ENCODE results near the gene ITPRID2. TPM values are rescaled to one million over a fixed set of nuclear protein-coding genes. Genes with fewer than 3 reads are reported as not detected.

ITPRID2 gene
- total and polyA plus RNA-seq, 2 of the 4 experiments (the other 2 are of a cell fraction) = 74.1 to 187 TPM

- H3K9me3 ChIP-seq (ENCODE audit: control insufficient read depth, insufficient read depth, low read length) = no peaks in the 10 kb centered on the region
- no TSS peak for BruUV-seq (replicated peaks)
- H2BK15ac ChIP-seq (ENCODE audit: low read depth, low read length) = no peak overlapping the region
- H4K8ac ChIP-seq (ENCODE audit: low read depth in 2 of 2, low read length in 2 of 2) = no peak overlapping the region
- H3K14ac ChIP-seq (replicated peaks; ENCODE audit: low read depth, low read length) = no peak overlapping the region
- H2BK20ac ChIP-seq (ENCODE audit: low read depth, low read length) = no peak overlapping the region
- TF ChIP-seq CEBPB (IDR thresholded peaks at IDR 0.05; ENCODE audit: low read depth, low read length) = no peak
- TF ChIP-seq RAD21 (IDR thresholded peaks at IDR 0.05; ENCODE audit: low read length) = no peak
- TF ChIP-seq CHD1 (IDR thresholded peaks at IDR 0.05; ENCODE audit: low read depth, low read length) = no peak
- TF ChIP-seq CTCF (conservative IDR thresholded peaks at IDR 0.05; ENCODE audit: low read depth, low read length) = no peak
- TF ChIP-seq RFX5 (IDR thresholded peaks at IDR 0.05; ENCODE audit: low read depth, low read length) = no peak
- no peak for TF ChIP-seq SMC3 (IDR thresholded peaks at IDR 0.05; ENCODE audit: low read depth, low read length)
- no peak for TF ChIP-seq FOS (IDR thresholded peaks at IDR 0.05; ENCODE audit: low read depth, low read length)
- H2AK5ac ChIP-seq (ENCODE audit: low read depth, low read length) = no peak overlapping the region
- H3K56ac ChIP-seq (ENCODE audit: extremely low read depth, insufficient read depth, low read length) = no peak overlapping the region
- H3K9me1 ChIP-seq (ENCODE audit: insufficient read depth, low read length) = no peaks in the 10 kb centered on the region
- H4K20me1 ChIP-seq (ENCODE audit: insufficient read depth, low read length) = no peaks in the 10 kb centered on the region
- H3K23ac ChIP-seq (ENCODE audit: low read depth, low read length) = no peak overlapping the region
- ATAC-seq (ENCODE audit: low read depth) (no peak), DNase-seq (peak; percentile 20)
- ChIA-PET CTCF (no interaction called here), POLR2A (ENCODE audit: unreplicated experiment) (no interaction called here)
- intact Hi-C loops (cut with micrococcal nuclease) = no loop called here
- H3K36me3 ChIP-seq (ENCODE audit: control insufficient read depth, insufficient read depth, low read length) = no peaks in the 10 kb centered on the region
- H2BK5ac ChIP-seq (ENCODE audit: low read depth, low read length, poor library complexity, severe bottlenecking) = no peak overlapping the region
- no peak overlapping the region for H3K18ac ChIP-seq (ENCODE audit: low read depth, low read length)
- no peaks in the 10 kb centered on the region for H3K79me1 ChIP-seq (ENCODE audit: low read depth in 1 of 2, low read length in 2 of 2)
- no peak overlapping the region for H3K9ac ChIP-seq (ENCODE audit: low read depth, low read length)
- no peak overlapping the region for H2AFZ ChIP-seq (replicated peaks; ENCODE audit: low read length, poor library complexity)
- no CpG with 5 or more reads among the region's 5 CpGs for WGBS, 2 experiments (ENCODE audit: extremely low coverage in 2 of 2, insufficient read length in 1 of 2)
- in situ Hi-C loops (cut with MboI; ENCODE audit: low sequenced_read_pairs) = no loop called here
- H4K91ac ChIP-seq (ENCODE audit: insufficient read depth, low read depth, low read length) = no peak overlapping the region
- no peaks in the 10 kb centered on the region for H3K27me3 ChIP-seq (ENCODE audit: control insufficient read depth, insufficient read depth, low read length)
- no peak overlapping the region for H2AK9ac ChIP-seq (replicated peaks; ENCODE audit: low read depth, low read length, poor library complexity)
- H4K5ac ChIP-seq (ENCODE audit: low read depth, low read length) = no peak overlapping the region
- no peak overlapping the region for H3K4me3 ChIP-seq (ENCODE audit: insufficient read depth, low read depth, low read length)
- no peak overlapping the region for H3K4me2 ChIP-seq (ENCODE audit: low read depth, low read length)
- H2BK120ac ChIP-seq (ENCODE audit: low read depth, low read length) = no peak overlapping the region
- H3K4me1 ChIP-seq (ENCODE audit: control insufficient read depth, insufficient read depth, low read length) = no peaks in the 10 kb centered on the region; the same call in 1 of the 2 replicates
- H3K4ac ChIP-seq (ENCODE audit: low read depth, low read length) = no peak overlapping the region
- dilution Hi-C loops (cut with HindIII; ENCODE audit: low sequenced_read_pairs, unreplicated experiment) = no loop called here
- H3K27ac ChIP-seq (ENCODE audit: insufficient read depth, low read length) = no peak overlapping the region
These were observed 81.1 kb downstream of the ITPRID2 start for GRCh38 chr2:181972431-181973170.

Data from IMR-90 (cell line).